ENCODE data around the gene BEND2.

BEND2 gene

DNA sequence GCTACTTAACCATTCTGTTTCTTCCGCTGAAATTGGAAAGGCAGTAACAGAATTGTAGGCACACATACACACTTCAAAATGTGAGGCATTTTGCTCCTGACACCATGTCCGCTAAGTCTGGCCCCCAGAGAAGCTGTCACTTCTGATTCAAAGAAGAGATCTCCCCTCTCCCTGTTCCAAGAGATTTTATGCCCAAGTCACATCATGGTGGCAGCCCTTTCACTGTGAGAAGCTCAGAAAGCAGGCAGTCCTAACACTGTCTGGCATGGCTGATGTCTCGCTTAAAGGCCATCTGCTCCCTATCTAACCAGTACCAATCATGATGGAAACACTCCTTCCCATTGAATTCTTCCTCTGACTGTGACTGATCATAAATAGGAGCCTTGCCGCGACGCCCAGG lies 83.9 kb downstream of the BEND2 start:
- no peak for DNase-seq (ENCODE audit: low read depth)

DNA sequence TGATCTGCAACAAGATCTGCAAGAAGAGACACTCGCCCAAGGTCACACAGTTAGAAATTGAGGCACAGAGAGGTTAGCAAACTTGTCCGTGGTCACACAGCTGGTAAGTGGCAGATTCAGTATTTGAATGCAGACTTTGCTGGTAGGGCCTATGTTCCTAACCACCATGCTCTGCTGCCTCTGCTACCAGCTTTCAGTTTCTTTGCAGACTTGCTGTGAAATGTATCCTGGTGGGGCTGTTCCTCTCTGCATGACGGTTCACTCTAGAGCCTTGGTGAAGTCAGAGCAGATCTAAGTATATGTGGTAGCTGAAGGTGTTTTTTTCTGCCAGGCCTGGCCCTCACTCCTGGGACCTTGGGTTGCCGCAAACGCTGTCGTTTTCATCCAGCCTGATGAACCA lies 87.1 kb downstream of the BEND2 start:
- no peak for DNase-seq (ENCODE audit: low read depth)

DNA sequence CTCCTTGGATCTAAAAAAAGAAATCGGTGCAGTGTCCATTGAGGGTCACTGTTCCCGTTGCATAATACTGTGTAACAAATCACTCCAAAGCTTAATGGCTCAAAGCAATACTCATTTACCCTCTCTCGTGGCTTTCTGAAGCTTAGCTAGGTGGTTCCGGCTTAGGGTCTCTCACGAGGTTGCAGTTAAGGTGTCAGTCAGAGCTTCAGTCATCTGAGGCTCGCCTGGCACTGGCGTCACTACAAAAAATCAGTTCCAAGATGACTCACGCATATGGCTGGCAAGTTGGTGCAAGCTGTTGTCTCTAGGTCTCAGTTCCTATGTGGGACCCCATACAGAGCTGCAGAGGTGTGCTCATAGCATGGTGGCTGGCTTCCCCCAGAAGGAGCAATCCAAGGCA lies 91.0 kb downstream of the BEND2 start:
- DNase-seq (ENCODE audit: low read depth): no peak

DNA sequence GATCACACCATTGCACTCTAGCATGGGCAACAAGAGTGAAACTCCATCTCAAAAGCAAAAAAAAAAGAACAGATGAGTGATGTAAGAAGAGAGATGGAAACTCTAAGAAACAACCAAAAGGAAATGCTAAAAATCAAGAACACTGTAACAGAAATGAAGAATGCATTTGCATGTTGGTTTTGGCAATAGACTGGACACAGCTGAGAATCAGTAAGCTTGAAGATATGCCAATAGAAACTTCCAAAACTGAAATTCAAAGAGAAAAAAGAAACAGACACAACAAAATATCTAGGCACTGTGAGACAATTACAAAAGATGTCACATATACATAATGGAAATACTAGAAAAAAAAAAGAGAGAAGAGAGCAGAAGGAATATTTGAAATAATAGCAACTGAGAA lies 93.7 kb downstream of the BEND2 start:
- DNase-seq (ENCODE audit: low read depth): no peak

DNA sequence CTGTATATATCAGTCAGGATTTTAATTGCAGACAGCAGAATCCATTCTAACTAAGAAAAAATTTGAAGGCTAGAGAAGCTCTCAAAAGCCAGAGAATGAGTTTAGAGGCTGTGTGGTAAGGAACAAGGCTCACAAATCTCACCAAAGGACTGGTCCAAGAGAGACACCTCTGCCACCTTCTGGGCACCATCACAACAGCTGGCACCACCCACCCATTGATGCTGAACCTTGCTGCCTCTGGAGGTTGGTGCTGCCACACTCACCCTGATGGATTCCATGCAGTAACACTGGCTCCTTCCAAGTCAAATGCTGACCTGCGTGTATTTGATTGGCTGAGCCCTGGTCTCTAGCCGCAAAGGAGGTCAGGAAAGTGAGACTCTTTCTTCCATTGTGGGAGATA lies 100.8 kb downstream of the BEND2 start:
- DNase-seq (ENCODE audit: low read depth): no peak
